HepG2 (cell line): Measurements from ENCODE around the gene VEPH1. TPM values are rescaled to one million over a fixed set of nuclear protein-coding genes. Genes with fewer than 3 reads are reported as not detected.
"Not testable (repeated sequence)": the region's sequence is repeated elsewhere in the genome, so short reads cannot be mapped to it uniquely, and the experiment has no call there.

Experiments used
- ATAC-seq: fragments of 200-7000 bp; cut with Tn5 transposase; 3 replicates; pipeline ENCODE4 v1.9.1; 2020; ENCODE audit warnings: mild to moderate bottlenecking, moderate library complexity
- BruUV-seq: library from RNA; stranded (reverse); fragments of 400-500 nt; replicated peaks from 2 replicates; lab custom pipeline; 2021; lab: Mats Ljungman, UMichigan
- CTCF ChIA-PET: fragments of 300-600 bp; formaldehyde crosslinking; extraction: SDS; loops from one replicate; lab custom pipeline; 2021; ENCODE audit warnings: low total read pairs, inconsistent platforms, low intra/inter-chr PET ratio; lab: Yijun Ruan, JAX
- POLR2A ChIA-PET: fragments of 350-600 bp; sonication (Branson Sonifier 250); formaldehyde crosslinking; loops from one replicate; lab custom pipeline; 2020; ENCODE audit warnings: antibody characterized with exemption, inconsistent platforms; lab: Yijun Ruan, JAX
- DNase-seq: peaks from one replicate; pipeline ENCODE4 v3.0.0-alpha.2; 2015; ENCODE audit warnings: low spot score
- FAIRE-seq: peaks from 3 replicates; lab custom pipeline; 2011; peaks lifted over from hg19 to GRCh38; lab: Jason Lieb, UNC
- H2AFZ ChIP-seq: one replicate; pipeline ENCODE4 v1.6.1; 2011; ENCODE audit warnings: low read length, inconsistent platforms
- H3K27ac ChIP-seq: fragments of 300-600 bp; 3 replicates; pipeline ENCODE4 v1.8.0; 2011; ENCODE audit warnings: mixed run types, mild to moderate bottlenecking, mixed read lengths, low read length, inconsistent platforms; ENCODE audit not compliant: insufficient read depth; ENCODE audit errors: extremely low read length
- H3K27me3 ChIP-seq, 2 experiments: fragments of 200-600 bp in 1 of 2; 2 replicates in 1 of 2; 3 replicates in 1 of 2; pipeline versions ENCODE4 v1.6.0 to v1.8.0; 2011; ENCODE audit warnings: low read length in 2 of 2, mild to moderate bottlenecking in 2 of 2, moderate library complexity in 2 of 2, inconsistent platforms in 1 of 2; ENCODE audit not compliant: insufficient read depth in 2 of 2, control insufficient read depth in 1 of 2
- H3K36me3 ChIP-seq, 2 experiments: fragments of 200-600 bp in 1 of 2; replicated peaks in 1 of 2; 2 replicates in 1 of 2; 3 replicates in 1 of 2; pipeline versions ENCODE4 v1.5.1 to v1.8.0; 2011; ENCODE audit warnings: low read length in 2 of 2, inconsistent platforms in 1 of 2; ENCODE audit not compliant: insufficient read depth in 2 of 2, control insufficient read depth in 1 of 2
- H3K4me1 ChIP-seq: 2 replicates; pipeline ENCODE4 v1.5.1; 2012; ENCODE audit warnings: low read length, inconsistent platforms; ENCODE audit not compliant: insufficient read depth
- H3K4me2 ChIP-seq: 2 replicates; pipeline ENCODE4 v1.6.0; 2011; ENCODE audit warnings: low read depth, low read length, inconsistent platforms
- H3K4me3 ChIP-seq, 3 experiments: fragments of 200-600 bp in 1 of 3; sonication (generic), shearing (Covaris generic) in 1 of 3; replicated peaks in 1 of 3; 2 replicates each; pipeline ENCODE4 v1.5.1; 2011 to 2016; ENCODE audit warnings: low read length in 3 of 3, inconsistent platforms in 2 of 3, low read depth in 2 of 3, mild to moderate bottlenecking in 2 of 3, control low read depth in 1 of 3, mixed read lengths in 1 of 3; ENCODE audit not compliant: insufficient read depth in 1 of 3
- H3K79me2 ChIP-seq: one replicate; pipeline ENCODE4 v1.6.1; 2011; ENCODE audit warnings: low read length, inconsistent platforms; ENCODE audit not compliant: insufficient read depth
- H3K9ac ChIP-seq: 2 replicates; pipeline ENCODE4 v1.6.0; 2011; ENCODE audit warnings: mild to moderate bottlenecking, low read depth, low read length, inconsistent platforms; ENCODE audit not compliant: insufficient read depth
- H3K9me3 ChIP-seq: 2 replicates; pipeline ENCODE4 v1.5.1; 2012; ENCODE audit warnings: mild to moderate bottlenecking, low read length
- H4K20me1 ChIP-seq: 2 replicates; pipeline ENCODE4 v1.6.0; 2011; ENCODE audit warnings: inconsistent platforms, mild to moderate bottlenecking, low read length, moderate library complexity; ENCODE audit not compliant: insufficient read depth
- MIER2 ChIP-seq: IDR thresholded peaks from 2 replicates; pipeline ENCODE4 v1.6.1; 2016; ENCODE audit warnings: missing biosample characterization, missing genetic modification reagents
- WGBS: methylation state at CpG from one replicate; pipeline ENCODE4 v1.1.6; 2017; ENCODE audit warnings: low lambda C conversion rate; 5-methylcytosine and 5-hydroxymethylcytosine counted together
- in situ Hi-C: cut with HindIII; loops from 2 replicates; pipeline ENCODE4 v1.10.0; 2017; ENCODE audit warnings: low pct_unique_long_range_greater_than_20kb; ENCODE audit not compliant: extremely low pct_ligation_motif_present
- intact Hi-C: fragments of 100-400 bp; cut with micrococcal nuclease; formaldehyde crosslinking; loops from one replicate; pipeline ENCODE4 v1.10.0; 2022; ENCODE audit not compliant: unreplicated experiment
- polyA plus RNA-seq, 8 experiments: library from polyadenylated mRNA; depleted of rRNA in 3 of 8; stranded (reverse) in 7 of 8; unstranded in 1 of 8; fragments of >200 nt; fragmentation: Illumina TruSeq in 4 of 8; extraction: Trizol in 4 of 8; gene quantifications; 2 replicates each; pipeline versions ENCODE4 v1.2.1 to v1.2.3, GENCODE V29; 2011 to 2016; ENCODE audit warnings: low read depth in 4 of 8, missing spikeins in 1 of 8, mixed read lengths in 1 of 8; ENCODE audit not compliant: insufficient read depth in 1 of 8
- total RNA-seq, 5 experiments: library from RNA; depleted of rRNA; stranded (reverse); fragments of >200 nt; fragmentation: Illumina TruSeq; extraction: Trizol; gene quantifications; 2 replicates each; pipeline ENCODE4 v1.2.3, GENCODE V29; 2016; ENCODE audit warnings: low read depth in 1 of 5

VEPH1 gene
- total and polyA plus RNA-seq, 2 of the 13 experiments (the other 11 are each of a cell fraction or from before 2014, with no cell fraction given), result not detected

GRCh38 chr3:157351981-157352380 lies 151.2 kb downstream of the VEPH1 start:
- no peak overlapping the region for H3K27ac ChIP-seq
- DNase-seq (no peak), FAIRE-seq (no peak), ATAC-seq (no peak)
- in situ Hi-C loops, result no loop called here
- no peak for TF ChIP-seq MIER2 (CRISPR knock-in tag)
- CTCF ChIA-PET, result no interaction called here
- POLR2A ChIA-PET, result no interaction called here
- BruUV-seq, result no TSS peak
- H3K36me3 ChIP-seq, result no peaks in the 10 kb centered on the region
- H3K9me3 ChIP-seq, result no peaks in the 10 kb centered on the region
- no peak overlapping the region for H3K9ac ChIP-seq
- no peak overlapping the region for H3K4me2 ChIP-seq
- intact Hi-C loops, result no loop called here
- no peaks in the 10 kb centered on the region for H3K27me3 ChIP-seq
- no peaks in the 10 kb centered on the region for H3K4me1 ChIP-seq
- H3K79me2 ChIP-seq, result no peaks in the 10 kb centered on the region
- no peak overlapping the region for H2AFZ ChIP-seq
- no peaks in the 10 kb centered on the region for H4K20me1 ChIP-seq
- 0% methylated on average over 1 of the region's 1 CpG for WGBS
- H3K4me3 ChIP-seq, result no peak overlapping the region

GRCh38 chr3:157350651-157351050 lies 152.6 kb downstream of the VEPH1 start:
- in situ Hi-C loops, FAIRE-seq, H3K4me2 ChIP-seq, H3K36me3 ChIP-seq, BruUV-seq, H4K20me1 ChIP-seq, H3K4me1 ChIP-seq, H3K79me2 ChIP-seq, ATAC-seq, H2AFZ ChIP-seq, POLR2A ChIA-PET, DNase-seq, H3K9ac ChIP-seq, H3K4me3 ChIP-seq, H3K9me3 ChIP-seq, H3K27me3 ChIP-seq, intact Hi-C loops, CTCF ChIA-PET, H3K27ac ChIP-seq: not testable (repeated sequence)
- WGBS, result 15% methylated on average over 2 of the region's 2 CpGs

GRCh38 chr3:157348304-157349075 lies 154.7 kb downstream of the VEPH1 start:
- in situ Hi-C loops, H3K4me3 ChIP-seq, H3K4me1 ChIP-seq, POLR2A ChIA-PET, H3K36me3 ChIP-seq, H3K4me2 ChIP-seq, H3K9ac ChIP-seq, H2AFZ ChIP-seq, FAIRE-seq, intact Hi-C loops, DNase-seq, BruUV-seq, CTCF ChIA-PET, H3K9me3 ChIP-seq, H4K20me1 ChIP-seq, ATAC-seq, H3K27ac ChIP-seq, H3K27me3 ChIP-seq, H3K79me2 ChIP-seq: not testable (repeated sequence)
- 6% methylated on average over 3 of the region's 3 CpGs for WGBS
